NCI-H510A (cell line): ENCODE measurements around the gene SMIM1.

ENCODE experiments used
- DNase-seq: peaks from one replicate; lab custom pipeline; 2025; lab: John Stamatoyannopoulos, UW

The SMIM1 gene

DNA sequence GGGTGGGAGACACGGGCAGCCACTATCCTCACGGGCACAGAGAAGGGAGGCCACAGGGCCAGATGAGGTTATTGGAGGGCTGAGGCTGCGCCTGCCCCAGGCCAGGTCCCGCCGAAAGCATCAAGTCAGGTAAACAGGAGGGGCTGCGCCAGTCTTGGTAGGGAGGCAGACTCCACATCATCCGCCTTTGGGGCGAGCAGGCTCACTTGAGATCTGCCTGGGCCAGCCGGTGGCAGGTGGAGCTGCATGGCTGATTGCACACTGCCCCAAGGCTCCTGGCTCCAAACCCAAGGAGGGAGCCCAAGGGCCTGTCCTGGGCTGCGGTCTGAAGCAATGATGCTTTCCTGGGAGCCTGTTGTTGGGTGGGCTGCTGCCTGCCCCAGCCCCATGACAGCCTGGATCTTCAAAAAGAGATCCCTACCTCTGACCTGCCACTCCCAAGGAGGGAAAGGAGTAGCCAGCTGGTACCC, 4.6 kb downstream of the SMIM1 start:
- no peak for DNase-seq

DNA sequence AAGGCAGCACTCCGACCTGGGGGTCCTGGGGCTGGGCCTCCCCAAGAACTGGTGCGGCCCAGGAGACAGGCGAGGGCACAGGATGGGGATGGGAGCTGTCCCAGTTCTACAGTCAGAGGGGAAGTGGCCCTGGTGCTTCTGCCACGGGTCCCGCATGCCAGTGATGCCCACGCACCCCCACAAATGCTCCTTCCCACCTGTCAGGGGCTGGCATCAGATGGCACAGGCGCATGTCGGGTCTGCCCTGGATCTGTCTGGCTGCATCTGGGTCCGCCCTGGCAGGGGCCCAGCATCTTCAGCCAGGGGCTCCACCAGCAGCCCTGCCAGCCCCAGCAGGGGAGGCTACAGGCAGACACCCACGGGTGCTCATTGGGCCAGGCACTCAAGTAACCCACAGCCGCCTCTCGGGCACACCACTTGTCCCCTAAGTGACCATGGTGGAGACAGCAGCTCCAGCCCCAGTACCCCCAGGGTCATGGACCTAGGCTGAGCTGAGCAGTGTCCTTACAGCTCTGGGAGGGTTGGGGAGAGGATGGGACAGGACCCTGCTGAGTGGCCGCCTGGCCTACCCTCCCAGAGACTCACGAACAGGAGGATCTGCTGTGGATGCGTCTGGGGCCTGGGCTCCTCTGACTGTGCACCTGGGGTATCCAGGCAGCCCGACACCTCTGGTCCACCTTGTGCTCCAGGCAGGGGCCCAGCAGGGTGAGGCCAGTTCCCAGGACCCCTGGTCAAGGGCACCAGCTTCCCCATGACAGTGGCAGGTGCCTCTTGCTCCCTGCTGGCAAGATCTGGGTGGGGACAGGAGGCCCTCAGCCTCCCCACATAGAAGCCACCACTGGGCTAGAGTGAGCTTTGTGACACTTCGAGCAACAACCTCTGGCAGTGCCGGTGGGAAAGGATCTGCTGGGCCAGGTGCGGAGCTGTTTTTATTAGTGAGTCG, 5.4 kb downstream of the SMIM1 start:
- DNase-seq = no peak

DNA sequence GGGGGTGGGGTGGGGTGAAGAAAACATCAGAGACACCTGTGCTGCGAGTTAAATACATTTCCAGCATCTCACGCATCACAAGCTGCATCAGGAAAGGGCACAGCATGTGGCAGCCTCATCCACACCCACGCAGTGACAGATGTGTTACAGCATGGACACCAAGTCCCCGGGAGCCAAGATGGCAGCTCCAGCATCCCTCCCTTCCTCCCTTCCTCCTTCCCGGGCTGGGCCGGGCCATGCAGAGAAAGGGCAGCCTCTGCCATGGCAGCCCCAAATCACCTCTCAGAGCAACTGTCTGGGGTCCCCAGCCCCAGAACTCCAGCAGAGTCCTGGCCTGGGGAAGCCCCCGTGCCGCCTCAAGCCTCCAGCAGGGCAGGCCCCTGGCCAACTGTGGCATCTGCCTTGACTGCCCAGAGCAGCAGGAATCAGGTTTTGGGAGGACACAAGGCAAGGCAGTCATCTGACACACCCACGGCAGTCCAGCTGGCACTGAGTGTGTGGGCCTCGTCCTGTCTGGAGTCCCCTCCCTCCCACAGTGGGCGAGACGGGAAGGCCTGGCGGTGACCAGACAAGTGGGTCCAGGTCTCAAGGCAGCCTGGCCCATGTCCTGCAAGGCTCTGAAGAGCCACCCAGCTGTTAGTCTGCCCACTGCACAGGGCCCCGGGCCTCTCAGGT, 6.2 kb downstream of the SMIM1 start:
- no peak for DNase-seq

DNA sequence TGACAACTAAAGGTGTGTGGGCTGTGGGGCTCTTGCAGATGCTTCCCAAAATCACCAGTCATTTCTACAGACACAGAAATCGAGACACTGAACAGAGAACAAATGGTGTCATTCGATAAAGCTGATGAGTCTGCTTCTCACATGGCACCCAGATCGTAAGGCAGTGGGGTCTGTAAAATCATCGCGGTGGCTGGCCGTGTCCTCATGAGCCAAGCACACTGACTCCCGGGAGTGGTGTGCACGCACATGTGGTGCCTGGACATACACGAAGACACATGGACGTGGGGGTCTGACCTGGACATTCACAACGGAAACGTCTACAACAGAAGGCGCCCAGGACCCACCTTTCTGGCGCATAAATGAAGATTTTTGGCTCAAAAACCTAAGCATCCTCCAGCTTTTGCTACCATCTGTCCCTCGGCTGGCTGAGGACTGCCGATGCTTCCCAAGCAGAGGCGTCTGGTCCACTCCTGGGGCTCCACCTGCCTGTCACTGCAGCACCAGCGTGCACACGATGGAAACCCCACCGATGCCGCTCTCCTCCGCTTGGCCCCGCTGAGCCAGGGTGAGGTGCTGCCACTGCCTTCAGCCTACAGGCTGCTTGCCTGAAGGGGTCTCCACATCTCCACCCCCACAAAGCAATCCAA, 6.8 kb downstream of the SMIM1 start:
- DNase-seq = no peak

DNA sequence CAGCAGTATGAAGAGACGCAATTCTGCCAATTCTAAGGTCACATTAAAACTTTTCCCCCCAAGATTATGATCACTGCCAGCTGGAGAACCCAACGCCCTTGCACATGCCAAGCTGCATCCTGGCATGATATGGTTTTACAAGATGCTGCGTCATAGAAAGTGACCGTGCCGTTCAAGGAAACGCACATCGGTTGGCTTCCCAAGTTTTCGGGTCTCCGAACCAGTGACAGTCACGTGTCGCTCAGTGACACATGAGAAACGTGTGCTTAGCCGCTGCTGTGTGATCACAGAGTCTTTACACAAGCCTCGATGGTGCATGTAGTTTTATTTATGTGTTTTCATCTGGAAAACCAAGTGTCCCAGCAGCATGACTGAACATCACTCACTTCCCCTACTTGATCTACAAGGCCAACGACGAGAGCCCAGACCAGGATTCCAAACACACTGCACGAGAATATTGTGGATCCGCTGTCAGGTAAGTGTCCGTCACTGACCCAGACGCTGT, 7.4 kb downstream of the SMIM1 start:
- no peak for DNase-seq

DNA sequence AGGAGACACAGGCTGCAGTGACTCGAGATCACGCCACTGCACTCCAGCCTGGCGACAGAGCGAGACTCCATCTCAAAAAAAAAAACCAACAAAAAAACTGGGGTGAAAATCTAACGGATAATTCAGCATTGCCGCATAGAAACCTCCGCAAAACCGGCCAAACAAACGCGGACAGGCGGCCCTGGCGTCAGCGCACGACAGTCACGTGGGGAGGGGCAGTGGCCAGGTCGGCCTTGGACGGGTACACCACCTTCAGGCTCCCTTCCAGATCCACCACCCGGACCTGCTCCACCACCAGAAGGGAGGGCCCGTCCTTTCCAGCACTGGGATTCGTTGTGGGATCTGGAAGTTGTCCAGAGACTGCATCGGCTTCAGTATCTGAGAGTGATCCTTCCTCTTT, 8.4 kb downstream of the SMIM1 start:
- DNase-seq = no peak

DNA sequence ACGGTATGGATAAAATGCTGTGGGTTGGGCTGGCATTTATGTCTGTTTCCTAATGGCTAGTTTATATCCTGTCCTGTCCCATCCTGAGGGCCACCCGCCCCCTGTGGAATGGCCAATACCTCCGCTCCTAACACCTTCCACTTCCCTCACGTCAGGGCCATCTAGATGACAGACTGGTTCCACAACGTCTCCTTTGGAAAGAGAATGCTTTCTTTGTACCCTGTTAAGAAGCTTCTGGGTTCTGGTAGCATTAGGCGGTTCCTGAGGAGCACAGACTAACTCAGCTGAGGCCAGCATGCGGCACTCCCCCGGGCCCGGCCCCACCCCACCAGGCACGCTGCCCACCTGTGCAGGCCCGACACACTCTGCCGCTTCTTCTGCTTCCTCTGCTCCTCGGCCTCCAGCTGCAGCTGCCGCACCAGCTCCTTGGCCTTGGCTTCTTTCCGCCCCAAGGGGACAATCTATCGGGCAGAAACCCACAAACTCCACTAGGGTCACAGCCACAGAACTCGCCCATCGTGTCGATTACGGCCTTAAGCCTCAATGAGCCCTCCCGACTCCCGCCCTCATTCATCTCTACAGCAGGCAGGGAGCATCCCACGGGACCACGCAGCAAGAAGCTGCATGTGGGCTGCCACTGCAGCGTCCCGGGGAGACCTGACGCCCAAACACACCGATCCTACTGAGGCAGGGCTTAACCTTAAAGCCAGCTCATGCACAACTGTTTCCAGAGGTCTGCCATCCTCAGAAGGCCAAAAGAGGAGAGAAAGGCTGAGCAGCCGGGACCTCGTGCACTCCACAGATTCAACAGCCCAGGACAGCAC, 11.3 kb downstream of the SMIM1 start:
- no peak for DNase-seq

DNA sequence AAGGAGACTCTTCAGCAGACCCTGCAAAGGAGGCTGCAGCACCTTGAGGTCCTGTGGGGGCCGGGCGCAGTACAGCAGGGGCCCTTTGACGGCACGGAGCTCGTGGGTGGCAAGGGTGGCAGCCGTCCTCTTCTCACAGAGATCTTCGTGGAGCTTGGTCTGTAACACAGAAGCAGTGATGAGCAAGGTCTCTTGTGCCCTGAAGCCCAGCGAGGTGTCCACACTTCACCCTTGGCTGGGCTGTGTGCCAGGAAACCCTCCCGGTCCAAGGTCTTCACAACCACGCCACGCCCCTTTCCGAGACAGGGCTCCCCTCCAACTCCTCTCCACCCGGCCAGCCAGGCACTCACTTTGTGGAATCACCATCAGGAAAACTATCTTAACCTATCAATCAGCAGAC, 12.5 kb downstream of the SMIM1 start:
- DNase-seq = no peak

DNA sequence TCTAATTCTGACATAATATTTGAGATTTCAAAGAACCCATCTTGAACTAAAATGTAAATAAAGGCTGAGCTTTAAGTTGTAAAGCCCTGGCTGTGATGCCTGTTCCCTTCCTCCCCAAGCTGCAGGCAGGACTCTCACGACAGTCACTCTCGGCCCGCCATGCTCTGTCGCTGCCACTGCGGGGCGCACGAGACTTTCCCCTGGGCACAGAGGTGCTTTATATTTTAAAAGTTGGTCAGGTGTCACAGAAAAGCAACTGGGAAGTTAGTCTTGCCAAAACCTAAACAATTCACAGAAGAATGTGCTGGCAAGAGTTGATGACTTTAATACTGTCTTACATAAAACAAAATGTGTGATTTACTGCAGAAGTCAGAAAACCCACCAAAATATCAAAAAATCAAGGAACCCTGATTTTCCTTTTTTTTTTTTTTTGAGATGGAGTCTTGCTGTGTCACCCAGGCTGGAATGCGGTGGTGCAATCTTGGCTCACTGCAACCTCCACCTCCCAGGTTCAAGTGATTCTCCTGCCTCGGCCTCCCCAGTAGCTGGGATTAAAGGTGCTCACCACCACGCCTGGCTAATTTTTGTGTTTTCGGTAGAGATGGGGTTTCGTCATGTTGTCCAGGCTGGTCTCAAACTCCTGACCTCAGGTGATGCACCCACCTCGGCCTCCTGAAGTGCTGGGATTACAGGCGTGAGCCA, 13.1 kb downstream of the SMIM1 start:
- DNase-seq = no peak

DNA sequence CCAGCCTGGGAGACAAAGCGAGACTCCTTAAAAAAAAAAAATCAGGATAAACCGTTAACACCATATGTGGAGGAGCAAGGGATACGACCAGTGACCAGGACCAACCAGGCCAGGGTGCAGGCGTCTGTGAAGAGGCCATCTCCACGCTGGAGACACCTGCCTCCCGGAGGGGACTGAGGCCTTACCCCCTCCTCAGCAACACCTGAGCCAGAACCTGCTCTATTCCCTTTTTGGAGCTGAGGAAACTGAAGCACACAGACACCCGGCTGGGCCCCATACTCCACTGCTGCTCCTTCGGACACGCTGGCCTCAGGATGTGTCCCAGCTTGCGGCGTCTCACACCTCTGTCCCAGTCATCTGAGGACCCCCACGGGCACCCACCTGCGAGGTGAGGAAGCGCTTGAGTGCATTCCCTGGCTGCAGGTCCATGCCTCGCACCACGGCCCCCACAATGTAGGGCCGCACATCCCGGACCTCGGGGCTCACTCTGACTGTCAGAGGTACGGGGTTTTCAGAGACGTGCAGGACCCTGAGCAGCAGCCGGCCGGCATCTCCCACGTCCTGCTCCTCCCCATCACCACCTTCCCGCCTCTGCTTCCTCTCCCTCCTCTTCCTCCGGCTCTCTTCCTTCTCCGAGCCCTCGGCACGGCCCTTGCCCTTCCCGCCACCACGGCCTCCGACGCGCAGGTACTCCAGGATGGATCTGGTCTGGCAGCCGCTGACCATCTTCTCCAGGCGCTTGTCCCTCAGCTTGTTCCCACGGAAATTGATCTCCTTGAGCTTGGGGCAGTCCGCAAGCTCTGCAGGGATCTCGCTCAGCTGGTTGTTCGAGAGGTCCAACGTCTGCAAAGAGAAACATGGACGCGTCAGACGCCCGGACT, 14.2 kb downstream of the SMIM1 start:
- no peak for DNase-seq

DNA sequence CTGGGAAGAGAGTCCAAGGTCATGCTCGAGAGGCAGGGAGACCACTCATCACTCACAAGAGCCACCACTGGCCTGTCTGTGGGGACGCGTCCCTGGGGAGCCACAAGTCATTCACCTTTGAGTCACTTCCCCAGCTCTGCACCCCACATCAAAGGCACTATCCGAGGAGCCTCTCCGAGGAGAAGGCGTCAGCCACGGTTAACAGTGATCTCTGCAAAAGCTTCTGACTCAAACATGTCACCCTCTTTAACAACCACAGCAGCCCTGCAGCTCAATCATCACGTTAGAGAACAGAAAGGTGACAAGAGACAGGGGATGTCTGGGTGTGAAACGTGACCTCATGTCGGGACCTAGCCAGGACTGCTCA, 14.8 kb downstream of the SMIM1 start:
- DNase-seq = no peak

DNA sequence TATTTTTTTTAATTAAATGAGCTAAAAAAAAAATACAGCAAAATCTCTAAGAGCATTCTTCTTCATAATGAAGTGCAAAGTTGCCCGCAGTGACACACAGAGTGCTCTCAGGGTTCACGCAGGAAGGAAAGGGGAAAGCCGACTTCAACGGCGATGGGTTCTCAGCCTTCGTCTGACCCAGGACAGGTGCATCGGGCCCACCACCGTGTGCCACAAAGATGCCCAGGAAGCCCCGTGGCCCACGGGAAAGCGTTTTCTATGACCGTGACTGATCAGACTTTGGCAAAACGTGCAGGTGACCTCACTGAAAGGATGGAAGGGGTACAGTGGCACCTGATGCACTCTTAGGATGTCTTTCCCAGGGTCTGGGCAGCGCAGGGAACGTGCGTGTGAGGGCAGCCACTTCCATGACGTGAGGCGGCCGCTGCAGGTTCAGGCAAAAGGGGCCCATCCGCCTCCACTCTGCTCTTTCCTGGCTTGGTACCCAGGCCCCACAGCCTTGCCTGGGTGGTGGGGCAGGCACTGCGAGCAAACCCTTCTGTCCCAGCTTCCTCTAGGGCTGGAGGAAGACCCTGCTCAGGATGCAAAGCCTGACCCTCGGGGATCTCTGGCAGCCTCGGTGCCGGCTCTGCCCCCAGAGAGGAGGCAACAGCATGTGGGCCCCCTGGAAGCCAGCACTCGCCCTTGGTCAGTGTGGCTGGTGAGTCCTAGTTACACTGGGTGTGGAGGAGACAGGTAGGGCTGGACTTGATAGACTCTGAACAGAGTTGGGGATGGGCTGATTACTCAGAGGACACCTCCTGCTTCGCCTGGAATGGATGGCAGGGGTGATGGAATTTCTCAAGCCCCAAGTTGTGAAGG, 15.4 kb downstream of the SMIM1 start:
- DNase-seq = no peak

DNA sequence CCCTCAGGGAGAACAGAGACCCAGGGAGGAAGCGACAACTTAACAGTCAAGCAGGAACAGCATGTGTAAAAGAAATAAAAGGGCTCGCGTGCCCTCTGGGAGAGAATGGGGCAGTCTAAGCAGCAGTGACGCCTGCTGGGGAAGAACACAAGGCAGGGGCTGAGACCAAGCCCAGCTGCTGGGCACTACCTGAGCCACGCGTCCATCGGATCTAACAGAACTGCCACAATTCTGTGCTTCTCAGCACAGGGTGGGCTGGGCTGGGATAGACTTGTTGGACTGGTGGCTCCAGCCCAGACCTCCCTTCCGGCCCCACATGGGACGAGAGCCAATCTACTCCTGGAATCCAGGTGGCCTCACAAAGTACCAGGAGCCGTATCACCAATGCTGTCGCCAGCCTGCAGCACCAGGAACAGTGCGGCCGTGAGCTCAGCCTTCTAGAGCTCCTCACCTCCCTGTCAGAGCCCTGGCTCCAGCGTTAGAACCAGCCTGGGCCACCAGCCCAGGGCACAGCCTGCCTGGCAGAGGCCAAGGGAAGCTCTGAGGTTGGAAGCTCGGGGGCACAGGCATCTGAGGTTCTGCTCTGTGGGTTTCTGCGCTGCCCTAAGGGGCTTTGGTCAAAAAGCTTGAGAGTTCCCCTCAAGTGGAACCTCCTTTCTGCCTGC, 16.3 kb downstream of the SMIM1 start:
- DNase-seq = no peak

DNA sequence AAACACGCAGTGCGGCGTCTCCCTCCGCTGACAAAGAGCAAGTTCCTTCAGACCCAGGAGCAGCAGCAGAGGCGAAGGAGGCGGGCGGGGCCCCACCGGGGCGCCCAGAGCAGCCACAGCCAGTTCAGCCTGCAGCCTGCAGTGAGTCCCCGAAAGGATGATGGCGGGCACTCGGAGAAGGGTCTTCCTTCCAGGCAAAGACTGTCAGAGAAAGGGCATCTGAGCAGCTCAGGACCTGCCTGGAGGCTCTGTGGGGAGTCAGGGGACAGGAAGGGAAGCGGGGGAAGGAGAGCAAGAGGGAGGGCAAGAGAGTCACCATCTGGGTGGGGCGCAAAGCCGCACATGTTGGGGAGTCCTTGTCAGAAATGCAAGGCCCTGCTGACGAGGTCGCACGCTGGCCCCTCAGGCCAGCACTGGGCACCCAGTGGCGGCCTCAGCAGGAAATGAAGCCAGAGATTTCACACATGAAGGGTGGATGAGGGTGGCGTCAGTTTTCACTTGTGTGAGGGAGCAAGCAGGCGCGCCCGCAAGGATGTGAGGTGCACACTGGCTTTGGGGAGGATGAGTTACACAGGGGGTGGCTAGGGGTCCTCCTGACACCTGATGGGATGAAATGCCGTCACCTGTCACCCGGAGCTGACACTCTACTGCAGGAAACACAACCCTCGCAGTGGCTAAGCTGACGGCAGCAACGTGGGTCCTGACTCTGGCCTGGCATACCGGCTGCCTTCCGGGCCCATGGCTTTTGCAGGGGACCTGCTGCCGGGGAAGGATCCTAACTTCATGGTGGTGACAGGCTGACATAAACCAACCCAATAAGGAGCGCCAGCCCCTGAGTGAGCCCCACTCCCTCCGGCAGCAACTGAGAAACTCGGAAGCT, 17.1 kb downstream of the SMIM1 start:
- DNase-seq = no peak

DNA sequence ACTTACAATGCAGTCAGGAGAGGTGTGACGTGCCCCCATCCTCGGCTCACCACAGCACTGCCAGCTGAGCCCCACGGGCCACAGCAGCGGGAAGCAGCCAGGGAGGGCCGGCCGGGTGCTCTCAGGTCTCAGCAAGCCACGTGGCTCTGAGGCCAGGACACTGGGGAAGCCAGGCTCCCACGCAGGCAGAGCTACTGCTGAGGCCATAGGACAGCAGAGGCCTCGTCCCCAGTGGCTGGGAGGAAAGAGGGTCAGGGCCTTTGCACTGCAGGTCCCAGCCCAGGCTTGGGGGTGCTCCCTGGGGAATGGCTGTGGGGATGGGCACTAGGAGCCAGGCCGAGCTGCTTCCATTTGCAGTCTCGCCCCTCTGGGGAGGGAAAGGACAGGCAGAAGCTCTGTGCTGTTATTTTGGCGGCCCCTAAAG, 18.0 kb downstream of the SMIM1 start:
- no peak for DNase-seq

DNA sequence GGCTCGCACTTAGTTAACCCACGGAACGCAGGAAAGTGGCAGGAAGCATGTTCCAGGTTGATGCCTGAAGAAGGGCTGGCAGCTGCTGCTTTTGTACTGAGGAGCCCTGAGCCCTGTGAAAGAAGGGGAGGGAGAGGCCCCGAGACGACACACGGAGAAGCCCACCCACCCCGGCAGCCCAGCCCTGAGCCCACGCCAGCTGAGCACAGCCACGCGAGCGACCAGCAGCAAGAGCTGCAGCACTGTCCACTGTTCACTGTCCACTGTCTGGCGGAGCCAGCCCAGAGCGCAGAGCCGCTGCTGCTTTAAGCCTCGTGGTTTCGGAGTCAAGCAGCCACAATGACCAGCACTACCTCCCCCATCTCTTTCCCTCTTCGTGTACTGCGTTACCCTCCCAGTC, 18.4 kb downstream of the SMIM1 start:
- DNase-seq = no peak

DNA sequence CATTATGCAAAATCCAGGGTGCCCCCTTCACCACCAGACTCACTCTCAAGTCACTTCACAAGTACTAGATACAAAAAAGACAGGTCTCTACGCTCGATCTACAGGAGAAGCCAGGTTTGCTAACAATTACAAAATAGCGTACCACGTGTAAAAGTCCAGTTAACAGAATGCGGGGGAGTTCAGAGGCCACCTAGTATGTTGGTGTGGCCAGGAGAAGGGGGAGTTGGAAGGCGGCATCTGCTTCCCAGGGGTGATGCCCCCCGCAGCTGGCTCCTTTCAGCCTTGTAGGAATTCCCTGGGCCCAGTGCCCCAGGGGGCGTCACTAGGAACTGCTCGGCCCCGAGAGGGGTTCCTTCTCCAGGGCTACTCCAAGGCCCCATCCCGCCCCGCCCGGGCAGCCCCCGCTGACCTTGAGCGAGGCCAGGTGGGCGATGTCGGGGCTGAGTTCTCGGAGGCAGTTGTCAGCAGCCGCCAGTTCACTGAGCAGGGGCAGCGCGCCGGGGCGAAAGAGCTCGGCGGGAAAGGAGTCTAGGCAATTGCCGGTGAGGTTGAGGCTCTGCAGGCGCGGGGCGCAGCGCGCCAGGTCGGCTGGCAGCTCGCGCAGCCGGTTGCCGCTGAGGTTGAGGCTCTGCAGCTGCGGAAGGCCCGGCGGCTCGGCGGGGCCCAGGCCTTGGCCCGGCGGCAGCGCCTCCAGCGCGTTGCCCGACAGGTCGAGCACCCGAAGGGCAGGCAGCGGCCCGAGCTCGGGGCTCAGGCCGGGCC, 23.1 kb downstream of the SMIM1 start:
- DNase-seq = no peak
